Measurements from ENCODE around the gene OPCML. TPM values are rescaled to one million over a fixed set of nuclear protein-coding genes. Genes with fewer than 3 reads are reported as not detected.

The OPCML gene
- total RNA-seq, 4 donors from 2014 or later: 0.06 to 0.83 (median 0.24) TPM

DNA sequence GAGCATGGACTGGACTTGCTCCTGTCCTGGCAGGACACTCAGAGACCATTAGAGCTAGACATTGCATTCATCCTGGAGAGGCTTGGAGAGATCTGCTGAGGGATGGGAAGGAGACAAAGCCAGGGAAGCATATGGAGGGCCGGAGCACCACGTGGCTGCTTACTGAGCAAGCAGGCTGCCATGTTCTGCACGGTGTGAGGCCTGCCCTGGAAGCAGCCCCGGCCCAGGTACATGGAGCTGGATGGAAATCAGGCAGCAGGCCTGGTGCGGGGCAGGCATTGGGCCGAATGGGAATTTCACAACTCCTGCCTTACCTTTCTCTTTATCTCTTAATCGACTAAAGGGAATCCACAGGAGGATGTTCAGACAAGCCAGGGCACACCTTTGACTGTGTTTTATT, 371.5 kb downstream of the OPCML start:
- Histone ChIP-seq H3K4me1 (peaks cover 0 to 5% (median 2%) of the 10 kb centered on the region in 4 donors), H3K36me3 (no peaks in the 10 kb centered on the region), H3K4me3 (no peak overlapping the region), H3K9me3 (no peaks in the 10 kb centered on the region), H3K27me3 (peaks cover 0 to 52% (median 0%) of the 10 kb centered on the region in 4 donors), H3K27ac (replicated peaks in 1 of 4) (no peak overlapping the region)
- WGBS: 77% methylated on average over 7 of the region's 7 CpGs
- intact Hi-C loops (cut with DNase I): no loop called here
- TF ChIP-seq, protein P1, sequence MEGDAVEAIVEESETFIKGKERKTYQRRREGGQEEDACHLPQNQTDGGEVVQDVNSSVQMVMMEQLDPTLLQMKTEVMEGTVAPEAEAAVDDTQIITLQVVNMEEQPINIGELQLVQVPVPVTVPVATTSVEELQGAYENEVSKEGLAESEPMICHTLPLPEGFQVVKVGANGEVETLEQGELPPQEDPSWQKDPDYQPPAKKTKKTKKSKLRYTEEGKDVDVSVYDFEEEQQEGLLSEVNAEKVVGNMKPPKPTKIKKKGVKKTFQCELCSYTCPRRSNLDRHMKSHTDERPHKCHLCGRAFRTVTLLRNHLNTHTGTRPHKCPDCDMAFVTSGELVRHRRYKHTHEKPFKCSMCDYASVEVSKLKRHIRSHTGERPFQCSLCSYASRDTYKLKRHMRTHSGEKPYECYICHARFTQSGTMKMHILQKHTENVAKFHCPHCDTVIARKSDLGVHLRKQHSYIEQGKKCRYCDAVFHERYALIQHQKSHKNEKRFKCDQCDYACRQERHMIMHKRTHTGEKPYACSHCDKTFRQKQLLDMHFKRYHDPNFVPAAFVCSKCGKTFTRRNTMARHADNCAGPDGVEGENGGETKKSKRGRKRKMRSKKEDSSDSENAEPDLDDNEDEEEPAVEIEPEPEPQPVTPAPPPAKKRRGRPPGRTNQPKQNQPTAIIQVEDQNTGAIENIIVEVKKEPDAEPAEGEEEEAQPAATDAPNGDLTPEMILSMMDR (IDR thresholded peaks at IDR 0.05): no peak
- no peak for TF ChIP-seq EP300 (IDR thresholded peaks at IDR 0.05)
- no peak for TF ChIP-seq POLR2AphosphoS5 (IDR thresholded peaks at IDR 0.05)
- no peak for TF ChIP-seq POLR2A (IDR thresholded peaks at IDR 0.05; ENCODE audit: low read depth)
- DNase-seq (ENCODE audit: extremely low spot score): no peak

DNA sequence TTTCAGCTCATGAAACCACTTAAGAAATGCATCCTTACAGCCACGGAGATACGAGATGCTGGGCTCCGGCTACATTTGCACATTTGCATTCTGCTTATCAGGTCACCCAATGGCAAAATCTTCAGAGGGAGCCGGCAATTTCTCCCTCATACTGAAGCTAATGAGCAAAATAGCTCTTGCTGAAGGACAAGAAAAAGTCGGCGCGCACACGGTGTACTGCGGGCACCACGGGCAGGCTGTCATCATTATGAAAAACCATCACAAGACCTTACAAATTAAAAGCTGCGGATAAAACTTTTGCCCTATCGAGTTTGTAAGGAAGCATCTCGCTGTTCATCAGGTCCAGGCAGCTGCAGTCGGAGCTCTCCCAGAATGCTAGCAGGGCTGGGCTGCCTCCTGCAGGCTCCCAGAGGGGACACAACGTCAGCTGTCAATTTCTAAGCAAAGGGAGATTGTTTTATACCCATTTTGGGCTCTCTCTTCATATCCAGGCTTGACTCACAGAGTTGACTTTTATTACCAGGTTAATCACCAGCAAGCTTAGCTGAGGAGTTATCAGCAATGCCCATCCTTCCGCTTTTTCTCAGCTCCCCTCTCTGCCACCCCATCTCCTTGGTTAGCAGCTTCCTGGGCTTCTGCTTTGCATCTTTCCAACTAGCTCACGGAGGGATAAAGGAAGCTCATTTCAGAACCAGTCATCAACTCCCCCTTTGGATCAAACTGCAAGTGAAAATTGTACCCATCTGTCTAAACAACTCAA, 375.1 kb downstream of the OPCML start:
- WGBS: 48% methylated on average over 17 of the region's 17 CpGs
- TF ChIP-seq, protein P1 (IDR thresholded peaks at IDR 0.05): no peak
- TF ChIP-seq EP300 (IDR thresholded peaks at IDR 0.05) (no peak), POLR2AphosphoS5 (IDR thresholded peaks at IDR 0.05) (no peak), POLR2A (IDR thresholded peaks at IDR 0.05; ENCODE audit: low read depth) (no peak)
- Histone ChIP-seq H3K27me3 (peaks cover 0 to 68% (median 2%) of the 10 kb centered on the region in 4 donors), H3K27ac (replicated peaks in 1 of 4) (no peak overlapping the region), H3K9me3 (no peaks in the 10 kb centered on the region), H3K36me3 (no peaks in the 10 kb centered on the region), H3K4me3 (no peak overlapping the region), H3K4me1 (no peaks in the 10 kb centered on the region)
- no peak for DNase-seq (ENCODE audit: extremely low spot score)
- intact Hi-C loops (cut with DNase I): no loop called here

DNA sequence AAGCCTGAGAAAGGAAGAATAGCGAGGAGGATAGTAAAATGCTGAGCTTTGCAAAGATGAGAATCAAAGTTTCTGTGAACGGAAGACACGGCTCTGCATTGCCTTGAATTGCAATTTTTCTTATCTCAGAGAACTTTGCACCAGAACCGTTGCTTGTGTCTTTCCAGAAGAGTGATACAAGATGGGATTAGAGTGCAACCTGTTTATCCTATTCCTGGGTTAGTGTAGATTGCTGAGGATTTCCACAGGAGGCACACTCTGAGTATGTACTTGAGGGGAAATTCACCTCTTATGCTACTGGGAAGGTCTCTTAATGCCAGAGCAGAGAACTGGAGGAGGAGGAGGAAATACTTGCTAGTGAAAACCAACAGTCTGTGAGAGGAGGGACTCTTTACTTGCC, 377.5 kb downstream of the OPCML start:
- DNase-seq (ENCODE audit: extremely low spot score): no peak
- Histone ChIP-seq H3K36me3 (no peaks in the 10 kb centered on the region), H3K4me3 (no peak overlapping the region), H3K9me3 (no peaks in the 10 kb centered on the region), H3K27ac (replicated peaks in 1 of 4) (no peak overlapping the region), H3K4me1 (no peaks in the 10 kb centered on the region), H3K27me3 (peaks cover 0 to 75% (median 2%) of the 10 kb centered on the region in 4 donors)
- 67% methylated on average over 4 of the region's 4 CpGs for WGBS
- intact Hi-C loops (cut with DNase I): no loop called here
- no peak for TF ChIP-seq POLR2A (IDR thresholded peaks at IDR 0.05; ENCODE audit: low read depth)
- no peak for TF ChIP-seq POLR2AphosphoS5 (IDR thresholded peaks at IDR 0.05)
- TF ChIP-seq, protein P1 (IDR thresholded peaks at IDR 0.05): no peak

DNA sequence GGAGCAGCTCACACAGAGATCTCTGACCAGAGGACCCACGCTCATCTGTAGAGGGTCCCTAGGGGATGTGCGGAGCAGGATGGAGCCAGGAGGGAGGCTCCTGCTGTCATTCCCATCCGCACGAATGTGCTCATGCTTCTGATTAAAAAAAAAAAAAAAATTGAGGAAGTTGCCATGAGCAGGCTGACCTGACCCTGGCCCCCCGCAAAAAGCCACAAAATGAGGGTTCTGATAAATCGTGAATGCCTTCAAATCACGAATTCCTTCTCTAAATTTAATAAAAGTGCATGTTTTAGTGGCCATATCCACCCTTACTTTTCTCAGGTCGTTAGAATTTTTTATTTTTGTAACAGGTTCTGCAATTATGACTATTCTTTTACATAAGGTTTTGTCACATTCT, 378.2 kb downstream of the OPCML start:
- Histone ChIP-seq H3K4me1 (no peaks in the 10 kb centered on the region), H3K36me3 (no peaks in the 10 kb centered on the region), H3K27me3 (peaks cover 0 to 72% (median 2%) of the 10 kb centered on the region in 4 donors), H3K9me3 (no peaks in the 10 kb centered on the region), H3K4me3 (no peak overlapping the region), H3K27ac (replicated peaks in 1 of 4) (no peak overlapping the region)
- WGBS: 68% methylated on average over 8 of the region's 8 CpGs
- DNase-seq (ENCODE audit: extremely low spot score): no peak
- intact Hi-C loops (cut with DNase I): no loop called here
- no peak for TF ChIP-seq POLR2AphosphoS5 (IDR thresholded peaks at IDR 0.05)
- TF ChIP-seq POLR2A (IDR thresholded peaks at IDR 0.05; ENCODE audit: low read depth): no peak

DNA sequence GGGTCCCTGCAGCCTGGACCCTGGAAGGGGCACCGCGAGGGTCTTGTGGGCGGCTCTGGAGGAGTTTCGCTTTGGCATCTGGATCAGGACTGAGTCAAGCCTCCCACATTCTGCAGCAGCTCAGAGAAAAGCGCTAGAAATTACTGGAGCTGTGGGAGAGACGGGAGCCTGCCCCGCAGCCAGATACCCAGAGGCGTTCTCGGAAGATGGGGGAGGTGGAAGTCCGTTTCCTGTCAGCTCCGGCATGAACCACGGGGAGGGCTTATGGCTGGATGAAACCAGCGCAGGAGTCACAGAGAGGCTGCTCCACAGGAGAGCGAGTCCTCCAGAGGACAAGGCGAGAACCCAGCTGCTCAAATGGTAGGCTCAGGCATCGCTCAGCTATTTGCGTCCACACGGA, 379.3 kb downstream of the OPCML start:
- TF ChIP-seq POLR2AphosphoS5 (IDR thresholded peaks at IDR 0.05) (no peak), EP300 (IDR thresholded peaks at IDR 0.05) (no peak), POLR2A (IDR thresholded peaks at IDR 0.05; ENCODE audit: low read depth) (no peak)
- TF ChIP-seq, protein P1 (IDR thresholded peaks at IDR 0.05): no peak
- no peak overlapping the region for H3K4me3 ChIP-seq
- DNase-seq (ENCODE audit: extremely low spot score): no peak
- no peak overlapping the region for H3K27ac ChIP-seq (replicated peaks in 1 of 4)
- WGBS: 67% methylated on average over 17 of the region's 18 CpGs
- H3K27me3 ChIP-seq: peaks cover 0 to 69% (median 2%) of the 10 kb centered on the region in 4 donors
- no peaks in the 10 kb centered on the region for H3K36me3 ChIP-seq
- intact Hi-C loops (cut with DNase I): no loop called here
- no peaks in the 10 kb centered on the region for H3K9me3 ChIP-seq
- H3K4me1 ChIP-seq: no peaks in the 10 kb centered on the region

Measured in esophagus muscularis mucosa (tissue), 4 donors.